Measurements from ENCODE around the gene SMIM15. TPM values are rescaled to one million over a fixed set of nuclear protein-coding genes. Genes with fewer than 3 reads are reported as not detected.

The SMIM15 gene
- total and polyA plus RNA-seq, 2 experiments from 2014 or later, result 55.0 to 65.8 TPM

GRCh38 chr5:61180886-61181285 is 18.6 kb upstream of the SMIM15 start:
- WGBS (ENCODE audit: low lambda C conversion rate, missing lambda C conversion rate), result 88% methylated on average over 2 of the region's 2 CpGs
- H3K4me2 ChIP-seq, result no peak overlapping the region

GRCh38 chr5:61178702-61179101 is 16.4 kb upstream of the SMIM15 start:
- no peaks in the 10 kb centered on the region for H3K36me3 ChIP-seq (replicated peaks; ENCODE audit: insufficient read depth, low read depth)
- no peak overlapping the region for H3K4me3 ChIP-seq
- no peaks in the 10 kb centered on the region for H3K27me3 ChIP-seq
- H3K27ac ChIP-seq, result no peak overlapping the region
- 93% methylated on average over 4 of the region's 4 CpGs for WGBS (ENCODE audit: low lambda C conversion rate, missing lambda C conversion rate)
- H3K4me2 ChIP-seq, result no peak overlapping the region
- no peaks in the 10 kb centered on the region for H3K79me2 ChIP-seq
- H3K9me3 ChIP-seq (ENCODE audit: low read depth), result no peaks in the 10 kb centered on the region
- DNase-seq (ENCODE audit: low spot score), result no peak
- no peak overlapping the region for H2AFZ ChIP-seq
- no peaks in the 10 kb centered on the region for H4K20me1 ChIP-seq (ENCODE audit: insufficient read depth, poor library complexity, severe bottlenecking)
- H3K9me2 ChIP-seq (replicated peaks; ENCODE audit: insufficient read depth), result no peaks in the 10 kb centered on the region
- no peaks in the 10 kb centered on the region for H3K4me1 ChIP-seq (ENCODE audit: insufficient read depth)
- TF ChIP-seq CTCF (IDR thresholded peaks at IDR 0.05; ENCODE audit: poor library complexity) (no peak), EZH2 (IDR thresholded peaks at IDR 0.05; ENCODE audit: borderline replicate concordance) (no peak), EZH2phosphoT487 (IDR thresholded peaks at IDR 0.05; ENCODE audit: low read depth, severe bottlenecking, unreplicated experiment) (no peak)

More at GRCh38 chr5:61180886-61181285, 18.6 kb upstream of the SMIM15 start:
- no peaks in the 10 kb centered on the region for H3K27me3 ChIP-seq
- H3K4me1 ChIP-seq (ENCODE audit: insufficient read depth), result no peaks in the 10 kb centered on the region
- no peaks in the 10 kb centered on the region for H3K9me3 ChIP-seq (ENCODE audit: low read depth)
- H3K4me3 ChIP-seq, result no peak overlapping the region
- no peaks in the 10 kb centered on the region for H3K36me3 ChIP-seq (replicated peaks; ENCODE audit: insufficient read depth, low read depth)
- no peaks in the 10 kb centered on the region for H3K79me2 ChIP-seq
- no peaks in the 10 kb centered on the region for H3K9me2 ChIP-seq (replicated peaks; ENCODE audit: insufficient read depth)
- no peak overlapping the region for H2AFZ ChIP-seq
- DNase-seq (ENCODE audit: low spot score), result no peak
- H4K20me1 ChIP-seq (ENCODE audit: insufficient read depth, poor library complexity, severe bottlenecking), result no peaks in the 10 kb centered on the region
- H3K27ac ChIP-seq, result no peak overlapping the region
- TF ChIP-seq CTCF (IDR thresholded peaks at IDR 0.05; ENCODE audit: poor library complexity) (no peak), EZH2 (IDR thresholded peaks at IDR 0.05; ENCODE audit: borderline replicate concordance) (no peak), EZH2phosphoT487 (IDR thresholded peaks at IDR 0.05; ENCODE audit: low read depth, severe bottlenecking, unreplicated experiment) (no peak)

GRCh38 chr5:61177716-61178115 is 15.4 kb upstream of the SMIM15 start:
- Histone ChIP-seq H3K27ac (no peak overlapping the region), H3K27me3 (no peaks in the 10 kb centered on the region), H3K9me2 (replicated peaks; ENCODE audit: insufficient read depth) (no peaks in the 10 kb centered on the region), H3K9me3 (ENCODE audit: low read depth) (no peaks in the 10 kb centered on the region), H3K4me1 (ENCODE audit: insufficient read depth) (no peaks in the 10 kb centered on the region), H3K4me2 (no peak overlapping the region), H3K79me2 (no peaks in the 10 kb centered on the region), H3K4me3 (no peak overlapping the region), H2AFZ (no peak overlapping the region), H4K20me1 (ENCODE audit: insufficient read depth, poor library complexity, severe bottlenecking) (no peaks in the 10 kb centered on the region), H3K36me3 (replicated peaks; ENCODE audit: insufficient read depth, low read depth) (no peaks in the 10 kb centered on the region)
- DNase-seq (ENCODE audit: low spot score), result no peak
- WGBS (ENCODE audit: low lambda C conversion rate, missing lambda C conversion rate), result 94% methylated on average over 7 of the region's 7 CpGs
- TF ChIP-seq EZH2phosphoT487 (IDR thresholded peaks at IDR 0.05; ENCODE audit: low read depth, severe bottlenecking, unreplicated experiment) (no peak), EZH2 (IDR thresholded peaks at IDR 0.05; ENCODE audit: borderline replicate concordance) (no peak), CTCF (IDR thresholded peaks at IDR 0.05; ENCODE audit: poor library complexity) (no peak)

- no peak for DNase-seq (ENCODE audit: low spot score)
- Histone ChIP-seq H3K27me3 (no peaks in the 10 kb centered on the region), H3K9me3 (ENCODE audit: low read depth) (no peaks in the 10 kb centered on the region), H4K20me1 (ENCODE audit: insufficient read depth, poor library complexity, severe bottlenecking) (no peaks in the 10 kb centered on the region), H3K79me2 (no peaks in the 10 kb centered on the region), H3K27ac (no peak overlapping the region), H3K9me2 (replicated peaks; ENCODE audit: insufficient read depth) (no peaks in the 10 kb centered on the region), H2AFZ (no peak overlapping the region), H3K4me2 (no peak overlapping the region), H3K4me1 (ENCODE audit: insufficient read depth) (no peaks in the 10 kb centered on the region), H3K4me3 (no peak overlapping the region), H3K36me3 (replicated peaks; ENCODE audit: insufficient read depth, low read depth) (no peaks in the 10 kb centered on the region)
- WGBS (ENCODE audit: low lambda C conversion rate, missing lambda C conversion rate), result 98% methylated on average over 3 of the region's 3 CpGs
- TF ChIP-seq EZH2phosphoT487 (IDR thresholded peaks at IDR 0.05; ENCODE audit: low read depth, severe bottlenecking, unreplicated experiment) (no peak), EZH2 (IDR thresholded peaks at IDR 0.05; ENCODE audit: borderline replicate concordance) (no peak), CTCF (IDR thresholded peaks at IDR 0.05; ENCODE audit: poor library complexity) (no peak)
Observed at GRCh38 chr5:61177070-61177469, 14.8 kb upstream of the SMIM15 start.

All from hepatocyte (in vitro differentiated cells).